Measurements from ENCODE around the gene ASB8. TPM values are rescaled to one million over a fixed set of nuclear protein-coding genes. Genes with fewer than 3 reads are reported as not detected.

ASB8 gene
- total and polyA plus RNA-seq, 9 of the 15 experiments (the other 6 are each of a cell fraction or from before 2014, with no cell fraction given) = 13.3 to 29.0 (median 19.6) TPM

DNA sequence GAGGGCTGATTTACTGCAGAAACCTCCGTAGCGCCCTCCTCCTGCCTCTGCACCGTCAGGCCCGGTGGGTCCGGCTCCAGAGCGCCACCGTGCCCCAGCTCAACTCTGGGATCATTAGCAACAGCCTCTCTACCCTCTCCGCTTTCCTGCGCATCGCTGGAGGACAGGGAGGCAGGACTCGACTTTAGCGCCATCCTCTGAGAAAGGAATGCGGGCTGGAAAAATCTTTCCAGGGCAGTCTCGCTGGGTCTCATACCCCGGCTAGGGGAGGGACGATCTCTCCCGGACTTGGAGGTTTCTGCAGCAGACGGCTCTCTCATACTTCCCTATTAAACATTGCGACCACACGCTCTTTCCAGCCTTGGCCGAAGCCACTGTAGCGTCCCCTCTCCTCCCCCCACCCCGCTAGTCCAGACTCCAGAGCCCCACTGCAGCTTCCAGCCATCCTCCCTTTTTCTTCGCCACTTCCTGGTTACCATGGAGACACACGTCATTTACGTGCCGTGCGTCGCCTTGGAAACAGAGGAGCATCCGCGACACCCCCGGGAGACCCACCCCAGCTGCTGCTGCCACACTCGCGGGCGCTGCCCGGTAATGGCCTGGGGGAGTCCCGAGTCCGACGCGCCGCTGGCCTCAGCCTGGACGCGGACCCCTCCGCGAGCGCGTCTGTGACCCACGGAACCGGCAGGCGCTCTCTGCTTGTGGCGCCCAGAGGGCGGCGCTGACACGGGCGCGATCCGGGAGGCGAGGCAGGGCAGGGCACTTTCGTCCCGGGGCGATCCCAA lies 26.0 kb upstream of the ASB8 start, which contains the start of gene CCDC184 (continued):
- TF ChIP-seq, protein P1, sequence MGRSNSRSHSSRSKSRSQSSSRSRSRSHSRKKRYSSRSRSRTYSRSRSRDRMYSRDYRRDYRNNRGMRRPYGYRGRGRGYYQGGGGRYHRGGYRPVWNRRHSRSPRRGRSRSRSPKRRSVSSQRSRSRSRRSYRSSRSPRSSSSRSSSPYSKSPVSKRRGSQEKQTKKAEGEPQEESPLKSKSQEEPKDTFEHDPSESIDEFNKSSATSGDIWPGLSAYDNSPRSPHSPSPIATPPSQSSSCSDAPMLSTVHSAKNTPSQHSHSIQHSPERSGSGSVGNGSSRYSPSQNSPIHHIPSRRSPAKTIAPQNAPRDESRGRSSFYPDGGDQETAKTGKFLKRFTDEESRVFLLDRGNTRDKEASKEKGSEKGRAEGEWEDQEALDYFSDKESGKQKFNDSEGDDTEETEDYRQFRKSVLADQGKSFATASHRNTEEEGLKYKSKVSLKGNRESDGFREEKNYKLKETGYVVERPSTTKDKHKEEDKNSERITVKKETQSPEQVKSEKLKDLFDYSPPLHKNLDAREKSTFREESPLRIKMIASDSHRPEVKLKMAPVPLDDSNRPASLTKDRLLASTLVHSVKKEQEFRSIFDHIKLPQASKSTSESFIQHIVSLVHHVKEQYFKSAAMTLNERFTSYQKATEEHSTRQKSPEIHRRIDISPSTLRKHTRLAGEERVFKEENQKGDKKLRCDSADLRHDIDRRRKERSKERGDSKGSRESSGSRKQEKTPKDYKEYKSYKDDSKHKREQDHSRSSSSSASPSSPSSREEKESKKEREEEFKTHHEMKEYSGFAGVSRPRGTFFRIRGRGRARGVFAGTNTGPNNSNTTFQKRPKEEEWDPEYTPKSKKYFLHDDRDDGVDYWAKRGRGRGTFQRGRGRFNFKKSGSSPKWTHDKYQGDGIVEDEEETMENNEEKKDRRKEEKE (IDR thresholded peaks at IDR 0.05; ENCODE audit: borderline replicate concordance in 1 of 2, control insufficient read depth in 1 of 2, low read depth in 2 of 2, low read length in 1 of 2) = no peak
- TF ChIP-seq SRSF1 (IDR thresholded peaks at IDR 0.05; ENCODE audit: low read depth, low read length) (no peak), ARID2 (IDR thresholded peaks at IDR 0.05) (no peak), CSDE1 (IDR thresholded peaks at IDR 0.05) (peak in 1 of 2 experiments; percentile 94; a peak in 2 of 4 replicates), CREB1 (IDR thresholded peaks at IDR 0.05) (no peak), CREB1 (CRISPR knock-in tag; IDR thresholded peaks at IDR 0.05) (peak; percentile 51; the same call in 1 of the 2 replicates), GABPB1 (CRISPR knock-in tag; IDR thresholded peaks at IDR 0.05) (peak; percentile 56; the same call in 1 of the 2 replicates), ARID1B (IDR thresholded peaks at IDR 0.05) (0 out of 2 replicates have a peak, but pooled peaks have one; percentile 11), ZNF12 (CRISPR knock-in tag; IDR thresholded peaks at IDR 0.05) (peak; percentile 99), NR2F6 (CRISPR knock-in tag; IDR thresholded peaks at IDR 0.05) (no peak), L3MBTL2 (IDR thresholded peaks at IDR 0.05) (peak; percentile 33; the same call in 1 of the 2 replicates), XRCC4 (IDR thresholded peaks at IDR 0.05; ENCODE audit: extremely low read depth, insufficient read depth, insufficient read length) (no peak), SRSF9 (IDR thresholded peaks at IDR 0.05; ENCODE audit: borderline replicate concordance, low read depth, low read length) (no peak), POLR2B (IDR thresholded peaks at IDR 0.05; ENCODE audit: low read depth, partially characterized antibody) (no peak)
- TF ChIP-seq, protein P2, sequence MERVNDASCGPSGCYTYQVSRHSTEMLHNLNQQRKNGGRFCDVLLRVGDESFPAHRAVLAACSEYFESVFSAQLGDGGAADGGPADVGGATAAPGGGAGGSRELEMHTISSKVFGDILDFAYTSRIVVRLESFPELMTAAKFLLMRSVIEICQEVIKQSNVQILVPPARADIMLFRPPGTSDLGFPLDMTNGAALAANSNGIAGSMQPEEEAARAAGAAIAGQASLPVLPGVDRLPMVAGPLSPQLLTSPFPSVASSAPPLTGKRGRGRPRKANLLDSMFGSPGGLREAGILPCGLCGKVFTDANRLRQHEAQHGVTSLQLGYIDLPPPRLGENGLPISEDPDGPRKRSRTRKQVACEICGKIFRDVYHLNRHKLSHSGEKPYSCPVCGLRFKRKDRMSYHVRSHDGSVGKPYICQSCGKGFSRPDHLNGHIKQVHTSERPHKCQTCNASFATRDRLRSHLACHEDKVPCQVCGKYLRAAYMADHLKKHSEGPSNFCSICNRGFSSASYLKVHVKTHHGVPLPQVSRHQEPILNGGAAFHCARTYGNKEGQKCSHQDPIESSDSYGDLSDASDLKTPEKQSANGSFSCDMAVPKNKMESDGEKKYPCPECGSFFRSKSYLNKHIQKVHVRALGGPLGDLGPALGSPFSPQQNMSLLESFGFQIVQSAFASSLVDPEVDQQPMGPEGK (CRISPR knock-in tag; IDR thresholded peaks at IDR 0.05; ENCODE audit: borderline replicate concordance) = no peak
- TF ChIP-seq, protein P3, sequence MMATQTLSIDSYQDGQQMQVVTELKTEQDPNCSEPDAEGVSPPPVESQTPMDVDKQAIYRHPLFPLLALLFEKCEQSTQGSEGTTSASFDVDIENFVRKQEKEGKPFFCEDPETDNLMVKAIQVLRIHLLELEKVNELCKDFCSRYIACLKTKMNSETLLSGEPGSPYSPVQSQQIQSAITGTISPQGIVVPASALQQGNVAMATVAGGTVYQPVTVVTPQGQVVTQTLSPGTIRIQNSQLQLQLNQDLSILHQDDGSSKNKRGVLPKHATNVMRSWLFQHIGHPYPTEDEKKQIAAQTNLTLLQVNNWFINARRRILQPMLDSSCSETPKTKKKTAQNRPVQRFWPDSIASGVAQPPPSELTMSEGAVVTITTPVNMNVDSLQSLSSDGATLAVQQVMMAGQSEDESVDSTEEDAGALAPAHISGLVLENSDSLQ (IDR thresholded peaks at IDR 0.05) = peak; percentile 80
- TF ChIP-seq, protein P4, sequence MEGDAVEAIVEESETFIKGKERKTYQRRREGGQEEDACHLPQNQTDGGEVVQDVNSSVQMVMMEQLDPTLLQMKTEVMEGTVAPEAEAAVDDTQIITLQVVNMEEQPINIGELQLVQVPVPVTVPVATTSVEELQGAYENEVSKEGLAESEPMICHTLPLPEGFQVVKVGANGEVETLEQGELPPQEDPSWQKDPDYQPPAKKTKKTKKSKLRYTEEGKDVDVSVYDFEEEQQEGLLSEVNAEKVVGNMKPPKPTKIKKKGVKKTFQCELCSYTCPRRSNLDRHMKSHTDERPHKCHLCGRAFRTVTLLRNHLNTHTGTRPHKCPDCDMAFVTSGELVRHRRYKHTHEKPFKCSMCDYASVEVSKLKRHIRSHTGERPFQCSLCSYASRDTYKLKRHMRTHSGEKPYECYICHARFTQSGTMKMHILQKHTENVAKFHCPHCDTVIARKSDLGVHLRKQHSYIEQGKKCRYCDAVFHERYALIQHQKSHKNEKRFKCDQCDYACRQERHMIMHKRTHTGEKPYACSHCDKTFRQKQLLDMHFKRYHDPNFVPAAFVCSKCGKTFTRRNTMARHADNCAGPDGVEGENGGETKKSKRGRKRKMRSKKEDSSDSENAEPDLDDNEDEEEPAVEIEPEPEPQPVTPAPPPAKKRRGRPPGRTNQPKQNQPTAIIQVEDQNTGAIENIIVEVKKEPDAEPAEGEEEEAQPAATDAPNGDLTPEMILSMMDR (IDR thresholded peaks at IDR 0.05 in 2 of 3, conservative IDR thresholded peaks at IDR 0.05 in 1 of 3; ENCODE audit: insufficient read depth in 2 of 3, low read depth in 1 of 3, low read length in 3 of 3) = peak; percentile 49 to 63 (median 58)
